Measurements from ENCODE around the gene NEDD8.

The NEDD8 gene

DNA sequence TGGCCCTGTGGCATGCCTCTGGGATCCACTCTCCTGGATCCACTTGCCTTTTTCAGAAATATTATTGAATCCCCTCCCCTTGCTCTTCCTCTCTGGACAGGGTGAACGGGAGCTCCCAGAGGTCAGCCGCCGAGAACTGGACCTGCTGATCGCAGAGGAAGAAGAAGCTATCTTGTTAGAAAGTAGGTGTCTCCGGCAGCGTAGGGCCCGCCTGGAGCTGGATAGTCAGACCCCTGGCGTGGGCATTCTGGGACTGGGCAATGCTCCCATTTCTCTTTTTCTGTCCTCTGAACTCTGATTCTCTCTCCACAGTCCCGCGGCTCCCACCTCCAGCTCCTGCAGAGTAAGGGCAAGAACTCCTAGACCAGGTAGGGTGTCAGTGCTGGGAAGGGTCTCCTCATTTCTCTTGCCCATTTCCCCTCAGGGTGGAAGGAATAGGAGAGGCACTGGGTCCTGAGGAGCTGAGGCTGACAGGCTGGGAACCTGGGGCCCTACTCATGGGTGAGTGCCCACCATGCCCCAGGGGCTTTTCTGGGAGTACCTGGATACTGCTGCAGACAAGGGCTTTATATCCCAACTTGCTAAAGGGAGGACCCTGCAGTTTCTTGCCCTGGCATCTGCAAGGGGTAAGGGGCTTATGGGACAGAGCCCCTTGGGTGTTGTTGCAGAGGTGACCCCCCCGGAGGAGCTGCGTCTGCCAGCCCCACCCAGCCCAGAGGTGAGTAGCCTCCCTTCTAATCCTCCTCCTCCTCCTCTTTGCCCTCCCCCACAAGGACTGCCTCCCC is 54.9 kb downstream of the NEDD8 start:
- DNase-seq: no peak

DNA sequence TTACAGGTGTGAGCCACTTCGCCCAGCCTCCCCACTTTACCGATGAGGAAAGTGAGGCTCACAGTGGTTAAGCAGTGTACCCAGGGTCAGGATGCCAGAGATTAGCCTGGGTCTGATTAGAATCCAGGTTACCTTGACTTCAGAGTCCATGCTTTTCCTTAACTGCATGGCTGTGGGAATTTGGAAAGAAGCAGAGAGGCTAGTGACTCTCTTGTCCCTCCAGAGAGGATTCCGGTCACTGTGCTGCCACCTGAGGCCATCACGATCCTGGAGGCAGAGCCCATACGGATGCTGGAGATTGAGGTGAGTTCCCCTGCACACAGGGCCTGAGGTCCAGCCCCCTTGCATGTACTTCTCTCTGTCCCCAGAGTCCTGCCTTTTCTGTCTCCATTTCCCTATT is 55.6 kb downstream of the NEDD8 start:
- DNase-seq: no peak

DNA sequence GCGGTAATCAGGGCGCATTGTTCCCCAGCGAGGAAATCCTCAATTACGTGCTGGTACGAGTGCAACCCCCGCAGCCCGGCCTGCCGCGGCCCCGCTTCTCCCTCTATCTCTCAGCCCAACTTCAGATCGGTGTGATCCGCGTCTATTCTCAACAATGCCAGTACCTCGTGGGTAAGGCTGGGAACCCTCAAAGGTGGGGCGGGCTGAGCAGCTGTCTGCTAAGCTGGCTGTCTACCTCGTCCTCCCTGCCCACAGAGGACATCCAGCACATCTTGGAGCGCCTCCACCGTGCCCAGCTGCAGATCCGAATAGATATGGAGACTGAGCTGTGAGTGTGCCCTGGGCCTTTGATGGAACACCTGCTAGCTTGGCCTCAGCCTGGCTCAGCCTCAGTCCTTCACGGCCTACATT is 59.3 kb downstream of the NEDD8 start:
- DNase-seq: no peak

DNA sequence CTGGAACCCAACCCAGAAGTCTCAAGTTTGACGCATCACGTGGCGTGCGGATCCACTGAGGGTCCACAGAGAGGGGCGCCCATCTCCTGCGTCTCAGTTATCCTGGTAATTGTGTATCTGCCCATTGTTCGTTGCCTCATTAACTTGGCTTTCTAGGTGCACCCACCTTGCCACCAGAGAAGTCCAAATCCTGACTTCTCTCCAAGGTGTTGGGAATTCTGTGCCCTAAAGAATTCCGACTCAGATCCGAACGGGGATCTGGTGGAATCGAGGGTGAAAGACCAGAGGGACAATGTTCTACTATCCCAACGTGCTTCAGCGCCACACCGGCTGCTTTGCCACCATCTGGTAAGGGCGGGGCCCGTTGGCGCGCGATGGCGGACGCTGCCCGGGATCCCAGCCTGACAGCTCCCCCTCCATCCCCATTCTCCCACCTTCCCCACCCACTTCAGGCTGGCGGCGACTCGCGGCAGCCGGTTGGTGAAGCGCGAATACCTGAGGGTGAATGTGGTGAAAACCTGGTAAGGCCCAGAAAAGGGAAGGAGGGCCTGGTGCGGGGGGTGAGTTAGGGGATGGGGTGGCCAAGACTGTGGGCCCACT is 59.8 kb downstream of the NEDD8 start:
- DNase-seq: no peak

DNA sequence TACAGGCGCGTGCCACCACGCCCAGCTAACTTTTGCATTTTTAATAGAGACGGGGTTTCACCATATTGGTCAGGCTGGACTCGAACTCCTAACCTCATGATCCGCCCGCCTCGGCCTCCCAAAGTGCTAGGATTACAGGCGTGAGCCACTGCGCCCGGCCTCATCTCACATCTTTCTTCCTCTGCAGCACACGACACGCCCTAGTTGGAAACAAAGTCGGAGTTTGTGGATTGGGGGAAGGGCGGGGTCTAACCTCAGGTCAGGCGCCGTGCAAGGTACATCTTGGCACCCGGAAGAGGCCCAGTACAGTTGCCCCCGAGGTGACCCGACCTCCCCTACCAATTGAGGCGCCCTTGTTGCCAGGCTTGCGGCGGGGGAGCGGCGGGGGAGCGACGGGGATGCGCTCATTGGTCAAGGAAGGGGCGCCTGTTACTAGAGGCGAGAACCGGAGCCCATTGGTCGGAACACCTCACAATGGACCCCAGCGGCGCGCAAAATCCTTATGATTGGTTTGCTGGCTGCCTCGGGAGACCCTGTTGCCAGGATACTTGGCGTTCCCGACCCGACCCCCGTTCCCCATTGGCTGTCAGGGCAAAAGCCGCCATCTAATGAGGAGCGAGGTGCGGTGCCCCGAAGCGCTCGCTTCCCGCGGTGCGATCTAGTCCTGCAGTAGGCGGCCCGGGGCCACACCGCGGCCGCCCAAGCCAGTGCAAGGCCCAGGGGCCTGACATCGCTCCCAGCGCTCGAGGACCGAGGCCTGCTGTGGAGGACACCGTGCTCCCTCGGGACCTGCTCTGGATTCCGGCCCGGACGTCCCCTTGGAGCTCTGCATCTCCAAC is 60.5 kb downstream of the NEDD8 start, which contains the start of gene REC8:
Gene REC8 (plus strand): TSS at position 659 of the 839 bp plus-strand sequence. CDS start 473 bp downstream, outside the sequence.
- DNase-seq: peak; percentile 100

DNA sequence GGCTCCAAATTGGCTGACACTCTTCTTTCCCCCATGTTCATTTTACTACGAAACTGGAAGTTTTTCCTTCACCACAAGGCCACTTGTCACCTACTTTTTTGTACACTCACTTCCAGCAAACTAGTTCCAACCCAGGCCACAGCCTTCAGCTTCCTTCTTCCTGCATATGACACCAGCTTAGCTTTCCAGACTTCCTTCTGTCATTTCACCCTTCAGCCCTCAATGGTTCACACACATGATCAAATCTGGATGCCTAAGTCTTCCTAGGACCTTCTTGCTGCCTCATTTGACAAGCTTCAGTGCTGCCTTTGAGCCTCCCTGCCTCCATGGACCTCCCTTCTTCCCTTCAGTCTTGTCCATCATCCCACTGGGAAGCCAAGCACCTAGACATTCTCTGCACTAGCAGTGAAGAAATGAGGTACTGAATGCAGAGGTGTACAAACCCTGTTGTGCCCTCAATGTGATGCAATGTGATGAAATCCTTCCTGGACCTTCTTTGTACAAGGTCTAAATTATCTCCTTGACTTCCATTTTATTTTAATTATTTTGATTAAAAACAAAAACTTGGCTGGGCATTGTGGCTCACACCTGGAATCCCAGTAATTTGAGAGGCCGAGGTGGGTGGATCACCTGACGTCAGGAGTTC is 64.6 kb downstream of the NEDD8 start:
- DNase-seq: no peak

Measured in NCI-H2107 (cell line).